OCI-LY1 (cell line): Measurements from ENCODE around the gene NSUN6.

Source experiments
- H2AFZ ChIP-seq: fragments of 200-600 bp; sonication (generic), shearing (Covaris generic); 2 replicates; pipeline ENCODE4 v1.6.0; 2014; ENCODE audit warnings: antibody characterized with exemption, mild to moderate bottlenecking, low read length
- H3F3A ChIP-seq: fragments of 200-600 bp; sonication (generic), shearing (Covaris generic); 2 replicates; pipeline ENCODE4 v1.6.0; 2014; ENCODE audit warnings: mild to moderate bottlenecking, antibody characterized with exemption, low read length, moderate library complexity; ENCODE audit not compliant: insufficient read depth
- H3K27ac ChIP-seq: fragments of 200-600 bp; sonication (generic); 2 replicates; pipeline ENCODE4 v1.5.1; 2014; ENCODE audit warnings: low read length, mixed run types, mild to moderate bottlenecking, low read depth; ENCODE audit not compliant: poor library complexity, severe bottlenecking
- H3K27me3 ChIP-seq: fragments of 200-600 bp; sonication (generic); 2 replicates; pipeline ENCODE4 v1.6.0; 2014; ENCODE audit warnings: antibody characterized with exemption, mild to moderate bottlenecking, low read length, moderate library complexity; ENCODE audit not compliant: insufficient read depth
- H3K36me3 ChIP-seq: fragments of 200-600 bp; sonication (generic); 2 replicates; pipeline ENCODE4 v1.6.1; 2014; ENCODE audit warnings: mild to moderate bottlenecking, antibody characterized with exemption, low read length, moderate library complexity, mixed read lengths; ENCODE audit not compliant: insufficient read depth
- H3K4me1 ChIP-seq: fragments of 200-600 bp; sonication (generic); 2 replicates; pipeline ENCODE4 v1.5.1; 2014; ENCODE audit warnings: mild to moderate bottlenecking, low read length, moderate library complexity; ENCODE audit not compliant: insufficient read depth, severe bottlenecking
- H3K4me2 ChIP-seq: fragments of 200-600 bp; sonication (generic), shearing (Covaris generic); 2 replicates; pipeline ENCODE4 v1.6.1; 2014; ENCODE audit warnings: low read length
- H3K4me3 ChIP-seq: fragments of 200-600 bp; sonication (generic); 2 replicates; pipeline ENCODE4 v1.5.1; 2014; ENCODE audit warnings: low read length, low read depth, mild to moderate bottlenecking, mixed read lengths; ENCODE audit not compliant: poor library complexity, severe bottlenecking
- H3K79me2 ChIP-seq: fragments of 200-600 bp; shearing (Covaris generic); 2 replicates; pipeline ENCODE4 v1.6.1; 2016; ENCODE audit warnings: mixed run types, low read length, mixed read lengths; ENCODE audit not compliant: insufficient read depth
- H3K9ac ChIP-seq: fragments of 200-600 bp; sonication (generic), shearing (Covaris generic); 2 replicates; pipeline ENCODE4 v1.6.1; 2014; ENCODE audit warnings: mild to moderate bottlenecking, low read length, mixed read lengths
- H3K9me2 ChIP-seq: fragments of 200-600 bp; sonication (generic), shearing (Covaris generic); 2 replicates; pipeline ENCODE4 v1.6.1; 2014; ENCODE audit warnings: low read depth, mild to moderate bottlenecking, low read length, mixed read lengths
- H3K9me3 ChIP-seq: fragments of 200-600 bp; shearing (Covaris generic); 2 replicates; pipeline ENCODE4 v1.6.1; 2014; ENCODE audit warnings: low read length, mixed read lengths
- H4K20me1 ChIP-seq: fragments of 200-600 bp; sonication (generic), shearing (Covaris generic); 2 replicates; pipeline ENCODE4 v1.6.0; 2016; ENCODE audit warnings: mild to moderate bottlenecking, low read length; ENCODE audit not compliant: insufficient read depth
- EZH2 ChIP-seq: fragments of 200-600 bp; sonication (generic), shearing (Covaris generic); IDR thresholded peaks from 2 replicates; pipeline ENCODE4 v1.8.0; 2017; ENCODE audit warnings: borderline replicate concordance, mixed run types, mild to moderate bottlenecking, antibody characterized with exemption, low read length, moderate library complexity, mixed read lengths
- TF ChIP-seq, protein P1 (sequence below): fragments of 200-600 bp; sonication (generic), shearing (Covaris generic); IDR thresholded peaks from 2 replicates; pipeline ENCODE4 v1.5.1; 2017; ENCODE audit warnings: mild to moderate bottlenecking, antibody characterized with exemption, low read length, moderate library complexity, mixed read lengths

Gene NSUN6

DNA sequence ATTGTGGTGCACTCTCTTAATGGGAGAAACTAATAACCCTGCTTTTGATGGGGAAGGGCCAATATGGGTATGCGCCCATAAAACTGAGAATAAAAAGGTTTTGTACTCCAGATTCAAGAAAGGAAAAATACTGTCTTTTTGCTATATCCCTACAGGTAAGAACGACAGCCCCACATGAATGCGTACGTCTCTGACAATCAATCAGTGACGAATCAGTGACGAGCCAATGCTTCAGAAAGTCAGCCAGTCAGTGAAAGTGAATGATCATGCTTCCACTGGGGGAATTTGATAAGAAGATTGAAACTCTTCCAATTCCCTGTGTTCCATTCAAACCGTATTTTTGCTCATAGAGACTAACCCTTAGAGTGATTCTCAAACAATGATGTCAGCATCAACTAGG is 34.2 kb upstream of the NSUN6 start:
- no peak overlapping the region for H3K4me2 ChIP-seq
- H3K9ac ChIP-seq = no peak overlapping the region
- 0 out of 2 replicates have a peak, but pooled peaks cover 5% of the 10 kb centered on the region for H3K27me3 ChIP-seq
- no peak overlapping the region for H3K4me3 ChIP-seq
- no peaks in the 10 kb centered on the region for H3K4me1 ChIP-seq
- no peaks in the 10 kb centered on the region for H3K9me2 ChIP-seq
- no peak overlapping the region for H2AFZ ChIP-seq
- H3K9me3 ChIP-seq = no peaks in the 10 kb centered on the region
- no peaks in the 10 kb centered on the region for H3K36me3 ChIP-seq
- TF ChIP-seq EZH2 = no peak
- TF ChIP-seq, protein P1, sequence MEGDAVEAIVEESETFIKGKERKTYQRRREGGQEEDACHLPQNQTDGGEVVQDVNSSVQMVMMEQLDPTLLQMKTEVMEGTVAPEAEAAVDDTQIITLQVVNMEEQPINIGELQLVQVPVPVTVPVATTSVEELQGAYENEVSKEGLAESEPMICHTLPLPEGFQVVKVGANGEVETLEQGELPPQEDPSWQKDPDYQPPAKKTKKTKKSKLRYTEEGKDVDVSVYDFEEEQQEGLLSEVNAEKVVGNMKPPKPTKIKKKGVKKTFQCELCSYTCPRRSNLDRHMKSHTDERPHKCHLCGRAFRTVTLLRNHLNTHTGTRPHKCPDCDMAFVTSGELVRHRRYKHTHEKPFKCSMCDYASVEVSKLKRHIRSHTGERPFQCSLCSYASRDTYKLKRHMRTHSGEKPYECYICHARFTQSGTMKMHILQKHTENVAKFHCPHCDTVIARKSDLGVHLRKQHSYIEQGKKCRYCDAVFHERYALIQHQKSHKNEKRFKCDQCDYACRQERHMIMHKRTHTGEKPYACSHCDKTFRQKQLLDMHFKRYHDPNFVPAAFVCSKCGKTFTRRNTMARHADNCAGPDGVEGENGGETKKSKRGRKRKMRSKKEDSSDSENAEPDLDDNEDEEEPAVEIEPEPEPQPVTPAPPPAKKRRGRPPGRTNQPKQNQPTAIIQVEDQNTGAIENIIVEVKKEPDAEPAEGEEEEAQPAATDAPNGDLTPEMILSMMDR = no peak
- H4K20me1 ChIP-seq = no peaks in the 10 kb centered on the region
- H3F3A ChIP-seq = no peaks in the 10 kb centered on the region
- no peak overlapping the region for H3K27ac ChIP-seq
- no peaks in the 10 kb centered on the region for H3K79me2 ChIP-seq

DNA sequence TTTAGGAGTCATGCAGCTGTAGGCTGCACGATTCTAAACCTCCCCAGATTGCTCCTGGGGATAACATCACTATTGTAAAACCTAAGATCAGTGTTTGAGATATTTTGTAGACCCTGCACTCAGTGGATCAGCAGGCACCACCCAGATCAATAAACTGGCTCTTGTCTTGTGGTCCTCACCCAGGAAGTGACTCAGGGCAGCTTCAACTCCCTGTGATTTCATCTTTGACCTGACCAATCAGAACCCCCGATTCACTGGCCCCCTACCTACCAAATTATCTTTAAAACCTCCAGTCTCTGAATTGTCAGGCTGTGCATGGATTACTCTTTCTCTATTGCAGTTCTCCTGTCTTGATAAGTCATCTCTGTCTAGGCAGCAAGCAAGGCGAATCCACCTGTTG is 33.6 kb upstream of the NSUN6 start:
- H3K27ac ChIP-seq = no peak overlapping the region
- H4K20me1 ChIP-seq = no peaks in the 10 kb centered on the region
- no peaks in the 10 kb centered on the region for H3K4me1 ChIP-seq
- H3K4me3 ChIP-seq = no peak overlapping the region
- 0 out of 2 replicates have a peak, but pooled peaks cover 5% of the 10 kb centered on the region for H3K27me3 ChIP-seq
- no peak overlapping the region for H2AFZ ChIP-seq
- no peaks in the 10 kb centered on the region for H3K9me2 ChIP-seq
- H3K9ac ChIP-seq = no peak overlapping the region
- no peaks in the 10 kb centered on the region for H3K36me3 ChIP-seq
- TF ChIP-seq, protein P1 = no peak
- TF ChIP-seq EZH2 = no peak
- no peaks in the 10 kb centered on the region for H3K9me3 ChIP-seq
- no peaks in the 10 kb centered on the region for H3F3A ChIP-seq
- H3K4me2 ChIP-seq = no peak overlapping the region
- H3K79me2 ChIP-seq = no peaks in the 10 kb centered on the region

DNA sequence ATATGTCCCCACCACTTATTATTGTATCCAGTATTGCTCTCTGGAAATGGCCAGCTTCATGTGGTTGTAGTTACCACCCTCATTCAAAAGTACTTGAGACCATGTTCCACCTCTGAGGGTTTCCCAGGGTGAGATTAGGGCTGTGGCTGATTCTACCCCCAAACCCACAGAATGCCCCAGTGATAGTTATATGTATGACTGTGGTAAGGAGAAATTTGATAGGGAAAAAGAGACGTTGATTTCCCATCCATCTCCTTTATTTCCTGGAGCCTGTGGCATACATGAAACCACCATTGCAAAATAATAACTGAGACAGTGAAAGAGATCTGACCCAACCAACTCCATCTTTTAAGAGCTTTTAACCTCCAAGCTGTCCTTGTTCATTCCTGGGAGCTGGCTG is 33.0 kb upstream of the NSUN6 start:
- no peaks in the 10 kb centered on the region for H3K79me2 ChIP-seq

More for the DNA sequence above, 33.0 kb upstream of the NSUN6 start:
- no peaks in the 10 kb centered on the region for H3F3A ChIP-seq
- H2AFZ ChIP-seq = no peak overlapping the region
- no peaks in the 10 kb centered on the region for H4K20me1 ChIP-seq
- no peak overlapping the region for H3K4me2 ChIP-seq
- 0 out of 2 replicates have a peak, but pooled peaks cover 5% of the 10 kb centered on the region for H3K27me3 ChIP-seq
- TF ChIP-seq, protein P1 = no peak
- TF ChIP-seq EZH2 = no peak
- H3K9me2 ChIP-seq = no peaks in the 10 kb centered on the region
- no peaks in the 10 kb centered on the region for H3K36me3 ChIP-seq
- no peak overlapping the region for H3K4me3 ChIP-seq
- H3K27ac ChIP-seq = no peak overlapping the region
- H3K9ac ChIP-seq = no peak overlapping the region
- no peaks in the 10 kb centered on the region for H3K9me3 ChIP-seq
- H3K4me1 ChIP-seq = no peaks in the 10 kb centered on the region
